GM19328 (cell line): Measurements from ENCODE around the gene VAC14.

ENCODE experiments used
- ATAC-seq: cut with Tn5 transposase; IDR thresholded peaks from one replicate; pipeline ENCODE4 v1.9.1; 2021; ENCODE audit warnings: mild to moderate bottlenecking, moderate library complexity; ENCODE audit not compliant: unreplicated experiment

Gene VAC14

DNA sequence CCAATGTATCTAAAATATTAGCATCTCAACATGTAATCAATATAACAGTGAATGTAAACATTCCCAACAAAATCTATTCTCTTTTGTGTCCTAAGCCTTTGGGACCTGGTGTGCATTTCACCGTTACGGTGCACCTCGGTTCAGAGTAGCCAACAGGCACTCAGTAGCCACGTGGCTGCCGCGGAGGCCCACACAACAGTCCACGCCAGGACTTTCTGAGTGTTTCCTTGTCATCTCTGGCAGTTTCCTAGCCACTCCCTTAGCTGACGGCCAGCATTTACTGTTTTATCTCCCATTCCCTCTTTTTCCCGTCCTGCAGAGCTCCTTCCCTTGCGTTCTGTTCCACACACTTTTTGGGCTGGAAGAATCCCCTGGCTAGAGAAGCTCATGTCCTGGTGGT lies 36.3 kb downstream of the VAC14 start:
- ATAC-seq: no peak

DNA sequence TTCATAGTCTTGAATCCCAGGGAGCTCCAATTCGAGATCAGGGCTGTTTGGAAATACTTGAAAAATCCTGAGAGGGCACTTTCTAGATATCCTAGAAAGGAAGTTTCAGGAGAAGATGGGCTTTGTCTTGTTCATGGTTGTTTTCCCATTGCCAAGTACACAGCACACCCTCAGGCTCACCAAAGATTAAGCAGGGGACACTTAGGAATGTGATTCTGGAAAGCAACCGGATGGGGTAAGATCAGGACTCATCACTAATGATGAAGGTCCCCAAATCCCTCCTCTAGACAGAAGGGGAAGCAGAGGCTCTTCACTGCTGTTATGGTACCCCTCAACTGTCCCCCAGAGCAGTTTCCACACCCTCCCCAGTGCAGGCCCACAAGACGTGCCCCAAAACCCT lies 40.7 kb downstream of the VAC14 start:
- no peak for ATAC-seq

DNA sequence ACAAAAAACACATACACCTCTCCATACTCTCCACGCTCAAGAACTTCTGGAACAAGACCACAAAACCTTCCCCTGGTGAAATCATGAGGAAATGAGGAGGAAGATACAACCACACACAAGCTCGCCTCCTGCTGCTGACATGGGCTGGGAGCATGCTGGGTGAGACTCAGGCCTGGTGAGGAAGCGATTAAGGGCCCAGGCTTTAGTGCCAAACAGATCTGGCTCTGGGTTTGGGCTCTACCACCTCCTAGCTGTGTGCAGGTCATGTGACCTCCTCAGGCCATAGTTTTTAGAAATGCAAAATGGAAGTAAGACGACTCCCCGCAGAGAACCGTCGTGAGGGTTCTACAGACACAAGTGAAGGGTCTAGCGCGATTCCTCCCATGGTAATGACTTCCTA lies 41.3 kb downstream of the VAC14 start:
- no peak for ATAC-seq

DNA sequence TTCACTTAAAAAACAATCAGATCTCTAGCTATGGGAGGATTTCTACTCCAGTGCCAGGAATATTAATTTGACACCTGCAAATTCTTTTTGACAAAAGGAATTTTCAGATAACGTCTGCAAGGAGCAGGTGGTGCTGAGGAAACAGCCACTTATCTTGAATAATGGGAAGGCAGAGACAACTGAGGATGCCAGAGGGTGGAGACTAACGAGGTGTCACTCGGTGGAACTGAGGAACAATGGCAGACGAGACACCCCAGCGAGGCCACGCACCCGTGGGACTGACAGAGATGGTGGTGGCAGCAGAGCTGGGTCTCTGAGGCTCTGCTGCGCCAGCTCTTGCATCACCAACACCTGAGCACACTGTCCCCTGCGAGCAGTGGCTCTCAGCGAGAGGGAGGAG lies 42.2 kb downstream of the VAC14 start:
- no peak for ATAC-seq

DNA sequence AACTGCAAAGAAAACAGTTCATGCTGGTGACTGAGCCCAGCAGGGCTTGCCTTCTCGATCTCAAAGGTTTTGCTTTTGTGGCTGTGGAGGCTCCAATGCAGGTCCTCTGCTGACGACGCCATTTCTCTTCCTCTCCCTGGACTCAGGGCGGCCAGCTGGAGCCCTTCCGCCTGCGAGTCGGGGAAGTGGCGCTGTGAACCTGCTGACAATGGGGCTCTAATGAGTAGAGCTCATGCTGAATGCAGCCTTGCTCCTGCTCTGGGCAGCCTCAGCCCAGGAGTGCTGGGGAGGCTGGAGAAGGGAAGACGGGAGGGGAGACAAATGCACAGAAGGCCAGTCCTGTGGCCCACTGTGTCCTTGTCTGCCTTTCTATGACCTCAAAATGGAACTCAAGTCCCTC lies 43.8 kb downstream of the VAC14 start:
- ATAC-seq: no peak

DNA sequence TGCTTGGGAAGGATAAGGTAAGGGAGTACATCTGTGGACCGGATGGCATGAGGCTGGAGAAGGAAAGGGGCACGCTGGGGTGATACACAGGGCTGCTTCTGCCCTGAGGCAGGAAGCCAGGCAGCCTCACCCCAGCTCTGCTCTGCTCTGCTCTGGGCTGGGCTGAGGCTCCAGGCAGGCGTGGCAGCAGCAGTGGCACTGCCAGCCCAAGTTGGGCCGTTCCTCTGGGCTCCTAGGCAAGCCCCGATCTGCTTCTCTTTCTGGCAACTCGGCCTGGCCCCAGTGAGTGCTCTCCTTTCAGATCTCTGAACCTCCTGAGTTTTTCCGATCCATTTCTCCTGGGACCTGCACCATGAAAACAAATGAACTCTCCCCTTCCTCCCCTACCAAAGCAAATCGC lies 44.9 kb downstream of the VAC14 start:
- no peak for ATAC-seq

DNA sequence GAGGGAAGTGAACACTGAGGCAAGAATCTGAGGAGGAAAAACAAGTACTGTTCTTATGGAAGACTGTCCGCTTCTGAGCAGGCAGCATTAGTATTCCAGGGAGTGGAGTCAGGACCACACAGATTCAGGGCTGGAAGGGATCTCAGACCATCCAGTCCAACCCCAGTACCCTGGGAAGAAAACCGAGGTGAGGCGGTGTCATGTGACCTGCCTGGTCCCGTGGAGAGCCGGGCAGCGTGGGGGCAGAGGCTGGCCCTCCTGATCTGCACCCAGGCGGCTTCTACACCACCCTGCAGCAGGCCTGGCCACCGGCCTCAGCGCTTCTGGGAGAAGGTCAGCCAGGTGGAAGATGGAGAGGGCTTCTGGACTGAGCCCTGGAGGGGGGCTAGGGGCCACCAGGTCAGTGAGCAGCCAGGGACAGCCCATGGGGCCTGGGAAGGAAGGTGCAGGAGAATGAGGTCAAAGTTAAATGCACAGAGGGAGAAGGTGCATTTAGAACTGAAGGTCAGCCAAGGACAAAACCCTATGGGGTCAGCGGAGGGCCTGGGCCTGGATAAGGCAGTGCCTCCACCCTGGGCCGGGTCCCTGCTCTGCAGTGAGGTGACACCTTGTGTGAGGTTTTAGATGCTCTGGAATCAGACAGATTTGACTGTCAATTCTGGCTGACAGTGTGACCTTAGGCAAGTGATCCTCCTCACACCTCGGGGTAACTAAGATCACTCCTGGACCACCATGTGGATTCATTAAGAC lies 45.9 kb downstream of the VAC14 start:
- no peak for ATAC-seq

DNA sequence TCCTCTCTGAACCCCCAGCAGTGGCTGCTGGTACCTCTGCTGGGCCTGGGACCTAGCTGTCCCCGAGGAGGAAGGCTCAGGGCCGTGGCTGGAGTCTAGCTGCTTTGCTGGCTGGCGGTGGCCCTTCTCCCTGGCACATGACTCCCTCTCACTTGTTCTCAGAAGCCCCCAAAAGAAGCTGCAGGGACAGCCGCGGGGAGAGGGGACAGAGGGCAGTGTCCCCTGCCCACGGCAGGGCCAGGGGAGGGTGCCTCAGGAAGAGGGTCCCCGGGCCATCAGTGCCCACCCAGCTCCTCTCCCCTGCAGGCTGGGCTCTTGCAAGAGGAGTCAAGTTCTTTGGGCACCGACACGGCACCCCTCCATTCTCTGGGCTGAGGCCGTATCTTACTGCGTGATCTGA lies 46.6 kb downstream of the VAC14 start:
- no peak for ATAC-seq

DNA sequence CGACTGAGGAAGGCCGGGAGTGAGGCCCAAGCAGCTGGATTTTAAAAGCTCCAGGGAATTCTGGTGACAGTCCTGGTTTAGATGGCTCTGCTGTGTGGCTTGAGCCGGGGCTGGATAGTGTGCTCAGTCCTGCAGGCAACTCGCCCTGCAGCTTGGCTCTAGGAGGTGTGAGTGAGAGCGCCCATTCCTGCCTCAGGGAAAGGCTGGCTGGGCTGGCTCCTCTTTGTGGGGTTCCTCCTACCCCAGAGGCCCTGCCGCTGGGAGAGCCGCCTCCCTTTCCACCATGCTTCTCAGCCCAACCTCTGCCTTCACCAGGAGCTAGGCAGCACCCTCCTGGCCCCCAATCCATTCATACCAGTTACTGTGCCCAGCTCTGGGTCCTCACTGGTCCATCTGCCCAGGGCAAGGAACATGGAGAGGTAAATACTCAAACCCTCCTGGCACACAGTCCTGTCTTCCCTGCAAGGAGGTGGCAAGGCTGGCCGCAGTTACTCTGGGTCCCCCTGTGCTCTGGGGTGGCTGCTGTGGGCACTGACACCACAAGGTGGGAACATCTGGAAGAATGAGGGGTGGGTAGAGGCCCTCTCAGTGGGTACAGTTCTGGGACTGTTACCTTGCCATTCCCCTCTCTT lies 47.1 kb downstream of the VAC14 start:
- no peak for ATAC-seq

DNA sequence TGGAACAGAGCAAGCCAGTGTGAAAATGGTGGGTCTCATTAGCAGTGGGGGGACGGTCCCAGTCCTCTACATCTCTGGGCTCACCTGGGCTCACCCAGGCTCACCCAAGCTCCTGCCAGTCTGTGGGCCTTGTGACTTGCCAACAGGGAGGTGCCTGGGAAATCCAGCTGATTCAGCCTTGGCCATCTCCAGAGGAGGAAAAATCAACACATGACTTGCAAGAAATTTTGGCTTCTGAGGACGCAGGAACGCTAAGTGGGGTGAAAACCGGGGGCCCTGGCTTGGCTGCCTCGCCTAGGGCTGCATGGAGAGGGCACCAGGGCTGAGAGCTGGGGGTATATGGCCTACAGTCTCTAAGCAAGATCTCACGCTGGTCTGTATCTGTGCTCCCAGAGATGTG lies 47.7 kb downstream of the VAC14 start:
- ATAC-seq: no peak

DNA sequence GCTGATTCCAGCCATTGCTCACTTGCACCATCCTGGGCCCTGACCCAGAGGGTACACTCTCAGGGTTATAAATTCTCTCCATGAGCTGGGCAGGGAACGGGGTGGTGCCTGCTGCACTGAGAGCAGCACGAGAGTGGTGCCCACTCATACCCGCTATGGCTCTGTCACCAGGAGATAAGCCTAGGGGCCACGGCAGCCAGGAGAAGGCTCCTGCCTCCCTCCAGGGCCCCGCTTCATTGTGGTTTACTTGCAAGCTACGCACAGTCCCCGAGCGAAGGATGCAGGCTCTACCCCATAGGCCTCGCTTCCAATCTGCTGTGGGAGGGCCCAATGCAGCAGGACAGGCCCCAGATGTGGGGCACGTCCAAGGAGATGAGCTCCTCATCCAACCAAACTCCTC lies 48.5 kb downstream of the VAC14 start:
- ATAC-seq: no peak

DNA sequence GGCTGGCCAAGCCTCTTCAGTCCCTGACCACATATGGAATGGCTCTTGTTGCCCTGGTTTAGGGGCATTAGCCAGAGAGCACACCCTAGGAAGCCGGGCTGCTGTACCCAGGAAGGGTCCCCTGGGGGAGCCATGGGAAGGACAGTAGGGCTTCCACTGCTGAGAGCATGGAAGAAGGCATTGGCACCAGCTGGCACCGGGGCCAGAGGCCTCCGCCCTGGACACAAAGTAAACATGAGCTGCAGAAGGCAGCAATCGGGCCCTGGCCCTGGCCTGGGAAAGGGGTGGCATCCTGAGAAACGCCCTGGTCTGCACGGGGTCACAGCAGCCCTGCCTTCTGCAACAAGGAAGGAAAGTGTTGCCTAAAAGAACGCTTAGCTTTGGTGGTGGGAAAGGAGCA lies 49.4 kb downstream of the VAC14 start:
- ATAC-seq: no peak

DNA sequence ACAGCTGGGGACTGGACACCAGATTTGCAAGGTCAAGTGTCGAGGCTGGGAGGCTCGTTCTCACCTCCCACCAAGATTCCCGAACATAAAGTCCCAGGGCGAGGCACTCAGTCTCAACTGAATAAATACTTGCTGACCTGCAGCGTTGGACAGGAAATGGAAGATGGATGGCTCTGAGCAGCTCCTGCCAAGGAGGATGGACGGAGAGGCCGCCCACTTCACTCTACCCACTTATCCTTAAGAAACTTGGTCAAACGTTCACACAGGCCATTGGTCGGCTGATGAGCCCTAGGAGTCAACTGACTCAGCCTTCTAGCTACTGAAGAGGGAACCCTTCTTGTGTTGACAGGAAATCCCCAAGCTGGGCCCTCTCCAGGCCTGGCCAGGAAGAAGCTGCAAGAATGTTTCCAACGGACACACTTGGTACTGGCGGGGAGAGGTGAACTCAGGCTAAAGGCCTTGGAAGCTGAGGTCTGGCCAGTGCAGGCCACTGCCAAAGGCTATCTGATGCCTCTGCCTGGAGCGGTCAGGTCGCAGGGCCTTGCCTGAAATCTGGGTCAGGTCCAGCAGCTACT lies 50.0 kb downstream of the VAC14 start:
- ATAC-seq: no peak

DNA sequence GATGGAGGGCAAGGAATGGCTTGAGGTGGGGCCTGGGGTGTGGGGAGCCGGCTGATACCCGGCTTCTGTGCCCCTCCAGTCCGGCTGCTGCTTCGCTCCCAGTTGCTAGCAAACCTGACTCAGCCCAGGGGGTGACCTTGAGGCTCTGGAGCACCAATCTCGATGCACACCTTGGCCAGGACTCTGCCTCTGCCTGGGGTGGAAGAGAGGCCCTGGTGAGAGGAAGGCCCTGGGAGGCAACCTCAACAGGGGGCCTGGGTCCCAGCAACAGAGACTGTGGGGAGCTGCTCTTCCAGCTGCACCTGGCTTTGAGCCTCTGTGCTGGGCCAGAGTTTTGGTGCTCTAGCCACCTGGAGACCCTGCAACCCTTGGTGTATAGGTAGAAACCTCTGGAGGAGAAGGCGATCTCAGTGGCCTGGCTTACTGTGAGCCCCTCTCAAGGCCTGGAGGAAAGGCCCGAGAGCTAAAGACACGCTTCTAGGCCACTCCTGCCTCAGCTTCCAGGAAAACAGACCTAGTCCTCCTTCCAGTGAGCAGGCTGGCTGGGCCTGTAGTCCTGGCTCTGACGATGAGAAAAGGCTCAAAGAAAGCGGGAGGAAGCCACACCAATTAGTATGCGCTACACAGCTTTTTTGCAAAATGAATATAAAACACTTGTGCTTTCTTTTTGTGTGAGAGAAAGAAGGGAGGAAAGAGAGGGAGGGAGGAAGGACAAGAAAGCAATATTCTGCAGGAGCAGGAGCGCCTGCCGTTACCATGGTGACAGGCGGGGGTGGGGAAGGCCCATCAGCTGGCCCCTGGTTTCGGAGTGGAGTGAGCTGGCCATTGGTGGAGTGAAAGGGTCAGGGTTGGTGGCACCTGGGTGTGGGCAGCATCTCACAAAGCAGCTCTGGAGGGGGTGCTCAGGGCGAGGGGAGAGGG lies 51.0 kb downstream of the VAC14 start:
- ATAC-seq: no peak

DNA sequence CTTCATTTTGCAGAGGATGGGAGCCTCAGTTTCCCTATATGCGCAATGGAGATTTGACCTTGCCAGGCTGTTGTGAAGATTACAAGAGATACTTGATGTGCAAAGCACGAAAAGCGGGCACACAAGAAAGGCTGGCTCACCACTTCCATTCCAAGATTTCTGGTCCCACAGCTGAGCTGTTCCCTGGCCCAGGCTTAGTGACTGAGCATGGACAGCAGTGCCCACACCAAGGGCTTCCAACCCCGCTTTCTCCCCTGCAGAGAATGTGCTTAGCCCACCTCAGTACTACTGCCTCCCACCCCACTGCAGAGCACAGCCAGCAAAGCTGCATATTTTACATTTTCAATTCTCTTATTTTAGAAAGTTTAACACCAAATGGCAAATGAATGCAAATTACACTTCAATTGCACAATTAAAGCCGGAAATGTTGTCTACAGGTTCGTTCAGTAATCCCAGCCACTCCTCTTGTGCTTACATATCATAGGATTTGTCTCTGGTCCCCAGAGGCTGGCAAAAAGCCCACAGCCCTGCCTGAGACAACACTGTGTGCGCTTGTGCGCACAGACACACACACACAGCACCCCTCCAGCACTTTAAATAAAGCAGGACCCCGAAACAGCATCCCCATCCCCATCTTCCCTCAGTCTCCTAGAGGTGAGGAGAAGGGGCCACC lies 51.8 kb downstream of the VAC14 start:
- ATAC-seq: no peak

DNA sequence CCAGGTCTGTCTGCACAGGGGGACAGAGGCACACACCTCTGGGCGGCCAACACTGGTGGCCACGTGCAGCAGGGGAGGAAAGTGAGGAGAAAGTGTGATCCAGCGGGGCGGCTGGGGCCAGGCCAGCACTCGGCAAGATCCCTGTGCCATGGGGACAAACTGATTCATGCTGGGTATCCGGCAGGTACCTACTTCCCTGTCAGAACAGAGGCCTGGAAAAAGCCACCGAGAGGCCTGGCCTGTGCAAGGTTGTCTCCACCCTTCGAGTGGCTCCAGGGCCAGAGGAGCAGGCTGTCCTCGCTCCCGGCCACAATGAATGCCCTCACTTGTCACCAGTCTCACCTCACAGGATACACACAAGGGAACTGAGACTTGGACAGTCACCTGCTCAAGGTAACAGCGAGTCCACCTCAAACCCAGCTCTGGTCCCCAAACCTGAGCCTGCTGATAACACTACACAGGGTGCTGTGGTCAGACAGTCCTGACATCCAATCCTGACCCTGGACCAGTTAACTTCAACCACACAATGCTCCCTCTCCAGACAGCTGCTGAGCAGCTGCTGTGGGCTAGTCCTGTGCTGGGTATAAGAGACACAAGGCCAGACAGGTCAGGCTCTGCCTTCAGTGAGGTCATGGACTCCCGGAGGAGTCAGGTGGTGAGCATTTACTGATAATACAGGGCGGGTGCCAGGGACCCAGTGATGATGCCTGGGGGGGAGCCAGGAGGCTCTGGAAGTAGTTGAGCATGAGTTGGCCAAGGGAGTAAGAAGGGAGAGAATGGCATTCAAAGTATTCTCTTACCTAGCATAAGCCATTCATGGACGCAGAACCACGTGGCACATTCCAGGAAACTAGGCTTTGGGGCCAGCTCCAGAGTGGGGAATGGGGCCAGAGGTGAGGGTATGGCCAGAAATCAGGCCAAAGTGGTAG lies 53.0 kb downstream of the VAC14 start:
- no peak for ATAC-seq

DNA sequence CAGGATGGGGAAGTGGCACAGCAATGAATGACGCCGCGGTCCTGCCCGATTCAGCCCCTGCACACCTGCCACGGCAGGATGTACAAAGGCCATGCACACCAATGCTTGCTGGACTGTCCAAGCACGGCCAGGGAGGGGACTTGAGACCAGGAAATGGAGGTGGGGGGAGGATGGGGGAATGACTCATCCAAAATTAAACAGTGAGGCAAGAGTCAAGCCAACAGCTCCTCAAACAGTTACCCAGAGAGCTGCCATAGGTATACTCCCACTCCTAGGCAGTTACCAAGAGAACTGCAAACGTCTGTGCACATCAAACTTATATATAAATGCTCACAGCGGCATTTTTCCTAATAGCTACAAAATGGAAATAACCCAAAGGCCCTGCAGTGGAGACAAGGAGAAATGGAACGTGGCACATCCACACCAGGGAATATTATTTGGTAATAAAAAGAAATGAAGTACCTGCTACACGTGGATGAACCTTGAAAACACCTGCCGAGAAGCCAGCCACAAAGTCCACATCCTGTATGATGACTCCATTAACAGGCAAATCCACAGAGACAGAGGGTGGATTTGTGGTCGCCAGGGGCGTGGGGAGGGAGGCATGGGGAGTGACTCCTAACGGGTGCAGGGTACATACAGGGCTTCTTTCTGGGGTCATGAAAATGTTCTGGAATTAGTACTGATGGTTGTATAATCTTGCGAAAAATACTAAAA lies 54.1 kb downstream of the VAC14 start:
- no peak for ATAC-seq

DNA sequence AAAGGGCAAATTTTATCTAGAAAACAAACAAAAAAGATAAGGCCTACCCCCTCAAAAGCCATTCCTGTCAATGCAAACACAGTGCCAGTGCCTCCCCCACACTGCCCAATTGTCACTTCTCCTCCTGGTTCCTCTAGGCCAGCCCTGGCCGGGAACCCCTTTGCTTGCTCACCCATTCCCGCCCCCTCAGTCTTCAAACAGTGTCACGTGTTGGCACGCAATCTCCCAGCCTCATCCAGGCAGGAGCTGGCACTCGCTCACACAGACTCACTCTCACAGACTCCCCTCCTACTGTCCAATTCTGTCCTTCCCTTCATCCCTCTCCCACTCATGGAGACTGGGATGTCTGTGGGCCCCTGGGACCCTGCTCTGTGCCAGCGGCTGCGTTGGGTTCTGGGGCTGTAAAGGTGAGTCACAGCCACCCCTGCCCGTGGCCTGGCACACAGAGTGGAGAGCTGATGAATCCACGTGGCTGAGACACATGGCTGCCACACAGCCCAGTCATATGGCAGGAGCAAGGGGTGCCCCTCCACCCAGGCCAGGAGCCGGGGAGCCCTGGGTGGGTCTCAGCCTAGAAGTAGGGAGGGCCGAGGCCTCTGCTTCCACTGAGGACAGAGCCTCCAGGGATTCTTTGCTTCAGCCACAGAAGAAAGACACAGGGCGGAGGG lies 54.8 kb downstream of the VAC14 start:
- ATAC-seq: no peak
